HG02885 (cell line): ENCODE measurements around the gene EHMT1.
"Not testable (repeated sequence)": the region's sequence is repeated elsewhere in the genome, so short reads cannot be mapped to it uniquely, and the experiment has no call there.

ENCODE experiments used
- ATAC-seq: cut with Tn5 transposase; IDR thresholded peaks from one replicate; pipeline ENCODE4 v1.9.1; 2021; ENCODE audit warnings: mild to moderate bottlenecking; ENCODE audit not compliant: unreplicated experiment, poor library complexity

Gene EHMT1

DNA sequence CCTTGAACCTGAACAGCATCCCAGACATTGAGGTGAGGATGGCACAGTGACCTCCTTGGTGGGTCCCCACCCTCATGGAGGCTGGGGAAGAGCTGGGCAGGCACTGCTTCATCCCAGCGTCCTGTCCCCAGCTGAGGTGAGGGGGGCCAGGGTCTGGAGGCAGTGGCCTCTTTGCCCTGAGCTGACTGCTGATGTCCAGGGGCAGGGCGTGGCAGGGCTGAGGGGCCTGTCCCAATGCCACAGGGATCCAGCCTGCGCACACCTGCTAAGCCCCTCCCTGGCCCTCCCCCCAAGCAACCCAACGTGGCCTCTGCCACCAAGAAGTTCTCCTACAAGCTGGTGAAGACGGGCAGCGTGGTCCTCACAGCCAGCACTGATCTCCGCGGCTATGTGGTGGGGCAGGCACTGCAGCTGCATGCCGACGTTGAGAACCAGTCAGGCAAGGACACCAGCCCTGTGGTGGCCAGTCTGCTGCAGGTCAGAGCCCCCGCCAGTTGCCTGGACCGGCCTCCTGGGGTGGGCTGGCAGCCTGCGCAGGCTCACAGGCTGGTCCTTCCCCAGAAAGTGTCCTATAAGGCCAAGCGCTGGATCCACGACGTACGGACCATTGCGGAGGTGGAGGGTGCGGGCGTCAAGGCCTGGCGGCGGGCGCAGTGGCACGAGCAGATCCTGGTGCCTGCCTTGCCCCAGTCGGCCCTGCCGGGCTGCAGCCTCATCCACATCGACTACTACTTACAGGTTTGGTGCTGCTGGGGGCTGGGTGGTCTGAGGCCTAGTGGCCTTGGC lies 4.9 kb upstream of the EHMT1 start:
- no peak for ATAC-seq

GRCh38 chr9:137614631-137615386 lies 4.0 kb upstream of the EHMT1 start:
- ATAC-seq = no peak

DNA sequence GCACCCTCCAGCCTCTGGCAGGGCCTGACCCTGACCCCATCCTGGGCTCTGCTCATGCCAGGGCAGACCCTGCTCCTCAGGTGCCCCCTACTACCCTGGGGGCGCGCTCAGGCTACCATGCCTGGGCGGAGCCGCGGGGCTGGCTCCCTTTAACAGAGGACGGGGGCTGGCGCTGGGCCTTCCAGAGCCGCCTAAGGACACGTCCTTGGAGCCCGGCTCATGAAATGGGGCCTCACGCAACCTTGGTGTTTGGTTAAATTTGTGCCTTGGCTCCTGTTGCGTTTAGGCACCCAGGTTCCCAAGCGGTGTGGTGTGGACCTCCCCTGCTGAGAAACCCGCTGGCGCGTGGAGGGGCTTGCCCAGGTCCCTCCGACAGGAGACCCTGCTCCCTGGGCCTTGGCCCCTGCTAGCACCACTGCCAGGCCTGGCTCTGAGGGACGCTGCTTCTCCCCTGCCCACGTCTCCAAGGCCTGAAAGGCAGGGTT lies 3.4 kb upstream of the EHMT1 start:
- ATAC-seq = no peak

DNA sequence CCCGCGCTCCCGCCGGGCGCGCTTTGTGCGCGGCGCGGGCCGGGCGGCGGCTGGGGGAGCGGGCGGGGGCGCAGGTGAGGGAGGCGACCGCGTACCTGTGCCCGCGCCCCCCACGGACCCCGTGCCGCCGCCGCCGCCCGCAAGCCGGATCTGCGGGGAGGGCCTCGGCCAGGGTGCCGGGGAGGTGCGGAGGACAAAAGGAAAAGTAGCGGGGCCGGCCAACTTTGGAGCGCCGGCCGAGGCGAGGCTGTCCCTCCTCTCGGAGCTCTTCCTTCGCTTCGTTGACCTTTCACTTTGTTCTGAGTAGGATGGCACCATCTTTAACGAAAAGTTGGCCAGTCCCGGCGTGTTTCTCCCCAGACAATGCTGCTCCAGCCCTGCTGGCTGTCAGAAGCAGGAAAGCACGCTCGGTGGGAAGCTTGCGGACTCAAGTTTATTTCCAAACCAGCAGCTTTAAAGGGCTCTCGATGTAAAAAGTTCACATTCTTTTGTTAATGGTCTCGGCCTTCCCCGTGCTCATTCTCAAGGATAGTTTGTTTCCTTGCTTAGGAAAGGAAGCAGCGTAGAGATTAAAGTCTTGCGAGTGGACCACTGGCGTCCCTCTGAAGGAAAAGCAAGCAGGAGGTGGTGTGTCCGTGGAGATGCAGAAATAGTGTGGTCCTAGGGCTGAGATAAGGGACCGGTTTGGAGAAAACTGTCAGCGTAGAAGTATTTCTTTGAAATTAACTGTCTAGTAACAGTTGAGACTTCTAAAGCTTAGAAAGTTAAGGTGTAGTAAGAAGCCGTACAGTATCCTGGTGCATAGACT lies 639 bp downstream of the EHMT1 start:
- ATAC-seq = no peak

DNA sequence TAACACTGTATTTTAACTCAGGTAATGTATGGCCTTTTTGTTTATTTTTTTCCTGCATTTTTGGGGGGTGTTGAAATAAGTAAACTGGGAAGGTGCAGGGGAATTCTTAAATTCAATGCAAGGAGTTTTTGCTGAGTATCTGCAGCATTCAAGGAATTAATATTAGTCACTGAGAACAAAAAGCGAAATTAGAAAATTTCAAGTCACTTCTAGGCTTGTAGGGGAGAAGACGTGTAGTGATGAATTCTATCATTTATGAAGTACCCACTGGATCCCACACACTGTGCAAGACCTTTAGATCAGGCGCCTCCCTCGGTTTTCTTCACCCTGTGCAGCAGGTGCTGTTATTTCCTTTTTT lies 1.2 kb downstream of the EHMT1 start:
- no peak for ATAC-seq

GRCh38 chr9:137620581-137620980 lies 1.8 kb downstream of the EHMT1 start:
- no peak for ATAC-seq

- no peak for ATAC-seq
These were observed 2.4 kb downstream of the EHMT1 start for GRCh38 chr9:137621131-137621757.

GRCh38 chr9:137622211-137622610 lies 3.4 kb downstream of the EHMT1 start:
- not testable (repeated sequence) for ATAC-seq

- no peak for ATAC-seq
These were observed 7.7 kb downstream of the EHMT1 start for GRCh38 chr9:137626464-137626863.

GRCh38 chr9:137627406-137627805 lies 8.6 kb downstream of the EHMT1 start:
- ATAC-seq = not testable (repeated sequence)

GRCh38 chr9:137630126-137630525 lies 11.3 kb downstream of the EHMT1 start:
- ATAC-seq = no peak

DNA sequence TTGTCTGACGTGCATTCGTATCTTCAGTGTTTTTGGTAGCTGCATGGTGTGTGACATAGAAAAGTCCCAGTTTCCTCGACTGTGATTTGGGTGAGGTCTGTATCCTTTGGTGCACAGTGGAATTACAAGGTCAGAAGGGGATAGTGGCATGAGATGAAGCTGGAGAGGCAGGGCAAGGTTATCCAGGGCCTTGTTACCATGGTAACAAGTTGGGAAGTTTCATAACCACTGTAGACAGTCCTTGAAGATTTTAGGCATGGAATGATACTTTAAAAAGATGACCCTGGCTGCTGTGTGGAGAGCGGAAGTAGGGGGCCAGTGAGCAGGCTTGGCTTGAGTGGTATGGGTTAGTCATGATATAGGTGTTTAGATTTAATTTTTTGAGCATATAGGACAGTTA lies 11.9 kb downstream of the EHMT1 start:
- no peak for ATAC-seq

GRCh38 chr9:137631345-137632229 lies 12.8 kb downstream of the EHMT1 start:
- ATAC-seq = no peak

GRCh38 chr9:137632230-137633161 lies 13.7 kb downstream of the EHMT1 start:
- no peak for ATAC-seq

DNA sequence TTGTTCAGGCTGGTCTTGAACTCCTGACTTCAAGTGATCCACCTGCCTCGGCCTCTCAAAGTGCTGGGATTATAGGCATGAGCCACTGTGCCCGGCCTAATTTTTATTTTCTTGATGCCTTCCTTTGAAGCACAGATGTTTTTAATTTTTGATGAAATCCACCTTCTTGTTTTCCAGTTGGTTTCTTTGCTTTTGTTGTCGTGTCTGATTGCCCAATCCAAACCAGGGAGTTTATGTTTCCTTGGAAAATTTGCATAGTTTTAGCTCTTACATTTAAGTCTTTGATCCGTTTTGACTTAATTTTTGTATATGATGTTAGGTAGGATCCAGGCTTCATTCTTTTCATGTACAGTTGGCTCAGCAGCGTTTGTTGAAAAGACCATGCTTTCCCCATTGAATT lies 15.2 kb downstream of the EHMT1 start:
- ATAC-seq = no peak

DNA sequence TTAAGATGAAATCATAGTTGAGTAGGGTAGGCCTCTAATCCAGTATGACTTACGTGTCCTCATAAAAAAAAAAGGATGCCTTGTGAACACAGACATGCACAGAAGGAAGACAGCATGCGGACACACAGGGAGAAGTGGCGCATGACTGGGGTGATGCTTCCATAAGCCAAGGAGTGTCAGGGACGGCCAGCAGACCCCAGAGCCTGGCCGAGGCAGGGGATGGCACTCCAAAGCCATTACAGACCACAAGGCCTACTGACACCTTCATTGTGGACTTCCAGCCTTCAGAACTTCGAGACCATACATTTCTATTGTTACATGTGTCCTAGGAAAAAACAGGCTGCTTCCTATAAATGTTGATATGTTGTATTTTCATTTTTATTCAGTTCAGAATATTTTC lies 19.9 kb downstream of the EHMT1 start:
- no peak for ATAC-seq

DNA sequence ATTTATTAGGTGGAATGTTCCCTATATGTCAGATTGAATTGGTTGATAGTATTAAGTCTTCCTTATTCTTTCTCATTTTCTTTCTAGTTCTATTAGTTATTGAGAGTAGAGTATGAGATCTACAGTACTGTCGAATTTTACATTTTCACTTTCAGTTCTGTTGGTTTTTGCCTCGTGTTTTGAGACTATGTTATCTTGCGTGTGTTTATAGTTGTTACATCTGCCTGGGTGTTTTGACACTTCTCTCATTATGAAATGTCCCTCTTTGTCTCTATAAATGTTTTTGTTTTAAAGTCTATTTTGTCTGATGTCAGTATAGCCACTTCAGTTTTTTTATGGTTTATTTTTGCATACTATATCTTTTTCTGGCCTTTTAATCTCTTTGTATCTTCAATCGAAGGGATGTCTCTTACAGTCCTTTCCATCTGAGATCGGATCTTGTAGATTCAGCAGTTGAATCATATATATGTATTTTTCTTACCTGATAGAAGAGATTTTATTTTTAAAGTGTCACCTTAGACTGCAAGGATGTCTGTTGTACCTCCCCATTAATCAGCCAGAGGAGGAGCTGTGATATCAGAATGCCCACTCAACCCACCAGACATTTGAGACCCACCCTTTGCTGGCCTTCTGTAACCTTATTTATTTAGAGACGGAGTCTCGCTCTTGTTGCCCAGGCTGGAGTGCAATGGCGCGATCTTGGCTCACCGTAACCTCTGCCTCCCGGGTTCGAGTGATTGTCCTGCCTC lies 20.7 kb downstream of the EHMT1 start:
- no peak for ATAC-seq

- no peak for ATAC-seq
These were observed 22.1 kb downstream of the EHMT1 start for GRCh38 chr9:137640862-137641261.
